Hepatocyte (in vitro differentiated cells): ENCODE measurements around the gene ELAC2. TPM values are rescaled to one million over a fixed set of nuclear protein-coding genes. Genes with fewer than 3 reads are reported as not detected.

Experiments used
- DNase-seq: peaks from one replicate; pipeline ENCODE4 v3.0.0-alpha.2; 2016; ENCODE audit warnings: low spot score
- H2AFZ ChIP-seq: fragments of 200-600 bp; sonication (generic); 2 replicates; pipeline ENCODE4 v1.6.0; 2016; ENCODE audit warnings: antibody characterized with exemption, mild to moderate bottlenecking
- H3K27ac ChIP-seq: fragments of 200-600 bp; sonication (generic); 2 replicates; pipeline ENCODE4 v1.5.1; 2016; ENCODE audit warnings: mild to moderate bottlenecking
- H3K27me3 ChIP-seq: fragments of 200-600 bp; sonication (generic); 2 replicates; pipeline ENCODE4 v1.6.1; 2016
- H3K36me3 ChIP-seq: fragments of 200-600 bp; sonication (generic); replicated peaks from 2 replicates; pipeline ENCODE4 v1.5.1; 2016; ENCODE audit warnings: low read depth; ENCODE audit not compliant: insufficient read depth
- H3K4me1 ChIP-seq: fragments of 200-600 bp; sonication (generic); 2 replicates; pipeline ENCODE4 v1.5.1; 2016; ENCODE audit warnings: mild to moderate bottlenecking, moderate library complexity; ENCODE audit not compliant: insufficient read depth
- H3K4me2 ChIP-seq: fragments of 200-600 bp; sonication (generic); 2 replicates; pipeline ENCODE4 v1.6.0; 2016
- H3K4me3 ChIP-seq: fragments of 200-600 bp; sonication (generic); 2 replicates; pipeline ENCODE4 v1.5.1; 2016; ENCODE audit warnings: mild to moderate bottlenecking
- H3K79me2 ChIP-seq: fragments of 200-600 bp; sonication (generic); 2 replicates; pipeline ENCODE4 v1.6.0; 2017; ENCODE audit warnings: mild to moderate bottlenecking
- H3K9me2 ChIP-seq: fragments of 200-600 bp; sonication (generic); replicated peaks from 2 replicates; pipeline ENCODE4 v1.6.0; 2017; ENCODE audit warnings: mild to moderate bottlenecking; ENCODE audit not compliant: insufficient read depth
- H3K9me3 ChIP-seq: fragments of 200-600 bp; sonication (generic); 2 replicates; pipeline ENCODE4 v1.5.1; 2016; ENCODE audit warnings: low read depth, mild to moderate bottlenecking
- H4K20me1 ChIP-seq: fragments of 200-600 bp; sonication (generic); 2 replicates; pipeline ENCODE4 v1.6.0; 2016; ENCODE audit warnings: mild to moderate bottlenecking; ENCODE audit not compliant: insufficient read depth, poor library complexity, severe bottlenecking
- CTCF ChIP-seq: fragments of 200-600 bp; sonication (generic); IDR thresholded peaks from 2 replicates; pipeline ENCODE4 v1.5.1; 2016; ENCODE audit warnings: antibody characterized with exemption, mild to moderate bottlenecking; ENCODE audit not compliant: poor library complexity
- EZH2 ChIP-seq: fragments of 200-600 bp; sonication (generic); IDR thresholded peaks from 2 replicates; pipeline ENCODE4 v1.6.1; 2016; ENCODE audit warnings: antibody characterized with exemption, mild to moderate bottlenecking, borderline replicate concordance
- EZH2phosphoT487 ChIP-seq: fragments of 200-600 bp; sonication (generic); IDR thresholded peaks from one replicate; pipeline ENCODE4 v1.6.1; 2018; ENCODE audit warnings: antibody characterized with exemption, mild to moderate bottlenecking, low read depth, moderate library complexity; ENCODE audit not compliant: unreplicated experiment, severe bottlenecking
- WGBS: methylation state at CpG from one replicate; pipeline ENCODE4 v1.1.6; 2016; ENCODE audit warnings: low lambda C conversion rate; ENCODE audit errors: missing lambda C conversion rate; 5-methylcytosine and 5-hydroxymethylcytosine counted together
- polyA plus RNA-seq: library from polyadenylated mRNA; unstranded; fragments of >200 nt; fragmentation: Nextera tagmentation; extraction: Ambion mirVana; gene quantifications from 2 replicates; pipeline ENCODE4 v1.2.1, GENCODE V29; 2016
- total RNA-seq: library from RNA; depleted of rRNA; stranded (reverse); fragments of >200 nt; gene quantifications from 2 replicates; pipeline ENCODE4 v1.2.3, GENCODE V29; 2014

The ELAC2 gene
- total and polyA plus RNA-seq, 2 experiments from 2014 or later = 39.6 to 45.6 TPM

GRCh38 chr17:13029340-13029739, 11.5 kb upstream of the ELAC2 start:
- Histone ChIP-seq H3K4me1 (no peaks in the 10 kb centered on the region), H3K27ac (no peak overlapping the region), H2AFZ (no peak overlapping the region), H3K36me3 (no peaks in the 10 kb centered on the region), H3K27me3 (no peaks in the 10 kb centered on the region), H3K4me2 (no peak overlapping the region), H3K9me3 (no peaks in the 10 kb centered on the region), H3K4me3 (no peak overlapping the region), H3K9me2 (no peaks in the 10 kb centered on the region), H4K20me1 (no peaks in the 10 kb centered on the region), H3K79me2 (no peaks in the 10 kb centered on the region)
- DNase-seq = no peak
- 78% methylated on average over 2 of the region's 2 CpGs for WGBS
- TF ChIP-seq EZH2 (no peak), EZH2phosphoT487 (no peak), CTCF (no peak)

- Histone ChIP-seq H3K4me1 (no peaks in the 10 kb centered on the region), H3K27me3 (no peaks in the 10 kb centered on the region), H3K4me2 (no peak overlapping the region), H3K4me3 (no peak overlapping the region), H3K36me3 (no peaks in the 10 kb centered on the region), H3K9me3 (no peaks in the 10 kb centered on the region), H2AFZ (no peak overlapping the region), H3K79me2 (no peaks in the 10 kb centered on the region), H3K9me2 (no peaks in the 10 kb centered on the region), H4K20me1 (no peaks in the 10 kb centered on the region), H3K27ac (no peak overlapping the region)
- TF ChIP-seq CTCF (no peak), EZH2phosphoT487 (no peak), EZH2 (no peak)
- WGBS = 92% methylated on average over 5 of the region's 5 CpGs
- DNase-seq = no peak
These were observed 9.4 kb upstream of the ELAC2 start for GRCh38 chr17:13027246-13027645.

GRCh38 chr17:13025687-13026086, 7.9 kb upstream of the ELAC2 start:
- Histone ChIP-seq H4K20me1 (no peaks in the 10 kb centered on the region), H2AFZ (no peak overlapping the region), H3K4me2 (no peak overlapping the region), H3K36me3 (no peaks in the 10 kb centered on the region), H3K79me2 (no peaks in the 10 kb centered on the region), H3K9me3 (no peaks in the 10 kb centered on the region), H3K4me3 (no peak overlapping the region), H3K27ac (no peak overlapping the region), H3K27me3 (no peaks in the 10 kb centered on the region), H3K4me1 (no peaks in the 10 kb centered on the region), H3K9me2 (no peaks in the 10 kb centered on the region)
- TF ChIP-seq CTCF (no peak), EZH2phosphoT487 (no peak), EZH2 (no peak)
- DNase-seq = no peak

GRCh38 chr17:13025258-13025627, 7.4 kb upstream of the ELAC2 start:
- 86% methylated on average over 5 of the region's 5 CpGs for WGBS
- no peak overlapping the region for H3K4me2 ChIP-seq

More at GRCh38 chr17:13025258-13025627, 7.4 kb upstream of the ELAC2 start:
- Histone ChIP-seq H2AFZ (no peak overlapping the region), H4K20me1 (no peaks in the 10 kb centered on the region), H3K27ac (no peak overlapping the region), H3K4me1 (no peaks in the 10 kb centered on the region), H3K9me2 (no peaks in the 10 kb centered on the region), H3K79me2 (no peaks in the 10 kb centered on the region), H3K27me3 (no peaks in the 10 kb centered on the region), H3K4me3 (no peak overlapping the region), H3K9me3 (no peaks in the 10 kb centered on the region), H3K36me3 (no peaks in the 10 kb centered on the region)
- DNase-seq = no peak
- TF ChIP-seq CTCF = no peak
- no peak for TF ChIP-seq EZH2phosphoT487
- no peak for TF ChIP-seq EZH2
